HG03575 (cell line): ENCODE data around the gene CFAP43.

ENCODE experiments used
- ATAC-seq: cut with Tn5 transposase; IDR thresholded peaks from one replicate; pipeline ENCODE4 v1.9.1; 2021; ENCODE audit not compliant: unreplicated experiment, insufficient number of reproducible peaks, low FRiP score; ENCODE audit errors: extremely low read depth

The CFAP43 gene

DNA sequence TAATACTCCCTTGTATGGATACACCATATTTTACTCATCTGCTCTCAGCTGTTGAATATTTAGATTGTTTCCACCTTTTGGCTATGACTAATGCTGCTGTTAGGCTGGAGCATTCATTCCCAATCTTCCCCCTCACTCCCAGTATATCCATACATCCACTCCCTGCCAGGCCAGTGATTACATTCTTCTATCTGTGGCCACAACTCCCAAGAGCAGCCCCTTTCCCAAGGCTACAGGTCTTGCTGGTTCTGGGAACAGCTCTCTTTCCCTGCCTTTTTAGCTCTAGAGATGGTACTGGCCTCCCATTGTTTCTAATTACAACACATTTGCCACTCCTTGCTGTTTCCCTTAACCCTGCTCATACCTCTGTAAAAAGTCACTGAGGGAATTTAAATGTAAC is 82.0 kb downstream of the CFAP43 start:
- no peak for ATAC-seq

DNA sequence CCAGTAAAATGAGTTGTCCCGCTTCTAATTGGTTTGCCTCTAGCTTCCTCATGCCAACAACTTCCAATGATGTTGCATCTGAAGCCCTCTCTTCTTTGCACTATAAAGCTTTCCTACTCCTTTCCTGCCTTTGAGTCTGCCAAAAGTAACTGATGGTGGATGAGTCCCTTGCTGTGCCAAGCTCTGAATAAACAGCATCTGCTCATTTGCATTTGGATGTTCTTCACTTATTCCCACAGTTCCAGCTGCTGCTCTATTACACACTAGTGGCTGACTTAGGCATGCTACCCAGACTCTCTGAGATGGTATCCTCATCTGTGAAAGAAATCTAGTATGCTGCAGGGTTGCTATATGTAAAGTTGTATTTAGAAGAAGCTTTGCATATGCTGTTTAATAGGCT is 85.3 kb downstream of the CFAP43 start:
- no peak for ATAC-seq

GRCh38 chr10:104144931-104145330 is 87.2 kb downstream of the CFAP43 start:
- ATAC-seq = no peak

DNA sequence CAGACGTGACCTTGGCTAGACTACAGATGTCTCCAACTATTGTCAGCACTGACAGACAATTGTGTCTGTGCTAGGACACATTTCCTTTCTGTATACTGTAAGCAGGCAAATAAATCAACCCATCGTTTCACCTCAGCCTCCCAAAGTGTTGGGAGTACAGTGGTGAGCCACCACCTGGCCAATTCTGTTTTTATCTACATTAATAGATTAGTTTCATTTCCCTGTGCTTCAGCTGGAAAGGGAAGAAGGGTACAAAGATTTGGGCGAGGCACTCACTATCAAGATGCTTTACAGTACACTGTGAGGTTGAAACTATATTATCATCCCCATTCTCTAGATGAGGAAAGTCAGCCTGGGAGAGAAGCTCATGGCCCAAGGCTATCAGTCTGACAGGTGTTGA is 88.3 kb downstream of the CFAP43 start:
- no peak for ATAC-seq

- ATAC-seq = no peak
These were observed 90.1 kb downstream of the CFAP43 start for GRCh38 chr10:104142081-104142480.

DNA sequence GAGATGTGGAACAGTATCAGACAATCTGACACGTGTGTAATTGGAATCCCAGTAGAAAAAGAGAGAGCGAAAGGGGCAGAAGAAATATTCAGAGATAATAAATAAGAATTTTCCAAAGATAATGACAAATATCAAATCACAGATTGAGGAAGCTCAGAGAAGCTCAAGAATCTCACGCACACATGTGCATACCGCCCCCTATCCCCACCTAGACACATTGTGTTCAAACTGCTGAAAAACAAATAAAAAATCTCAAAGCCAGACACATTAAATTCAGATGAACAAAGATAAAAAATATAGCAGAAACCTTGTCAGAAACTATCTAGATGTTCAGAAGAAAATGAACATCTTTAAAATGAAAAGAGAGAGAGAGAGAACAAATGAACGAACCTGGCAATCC is 92.9 kb downstream of the CFAP43 start:
- ATAC-seq = no peak

GRCh38 chr10:104138131-104138530 is 94.0 kb downstream of the CFAP43 start:
- ATAC-seq = no peak

GRCh38 chr10:104130041-104130440 is 102.1 kb downstream of the CFAP43 start:
- no peak for ATAC-seq

- ATAC-seq = no peak
These were observed 104.0 kb downstream of the CFAP43 start for GRCh38 chr10:104128214-104128613.

DNA sequence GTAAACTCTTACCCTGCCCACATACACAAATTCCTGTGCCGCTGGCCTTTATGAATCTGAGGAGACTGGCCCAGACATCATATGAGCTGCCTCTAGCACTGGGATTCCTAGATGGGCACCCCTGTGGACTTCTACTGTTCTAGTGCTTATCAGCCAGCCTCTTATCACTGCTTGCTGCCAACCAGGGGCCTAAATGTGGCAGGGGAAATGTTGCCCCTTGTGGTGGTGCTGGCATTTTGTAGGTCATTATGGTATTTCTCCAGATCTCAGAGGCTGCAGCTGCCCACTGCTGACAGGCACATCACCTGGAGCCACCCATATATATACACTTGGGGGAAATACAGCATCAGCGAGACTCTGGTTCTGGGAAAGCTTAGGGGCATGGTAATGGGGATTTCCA is 104.8 kb downstream of the CFAP43 start:
- no peak for ATAC-seq

DNA sequence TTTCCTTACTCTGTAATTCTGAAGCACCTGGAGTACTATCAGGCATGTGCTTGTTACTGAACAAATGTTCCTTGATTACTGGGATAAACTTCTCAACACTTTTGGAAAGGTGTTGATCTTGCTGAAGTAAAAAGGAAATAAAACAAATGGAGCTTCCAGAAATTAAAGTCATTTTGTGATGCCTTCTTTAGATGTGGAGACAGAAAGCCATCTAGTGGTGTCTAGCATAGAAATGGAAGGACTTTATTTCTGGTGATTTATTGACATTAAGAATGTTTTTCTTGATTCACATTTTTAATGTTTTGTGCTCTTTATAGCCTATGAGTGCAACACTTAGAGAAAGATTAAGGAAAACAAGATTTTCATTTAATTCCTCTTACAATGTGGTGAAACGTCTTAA is 108.8 kb downstream of the CFAP43 start:
- no peak for ATAC-seq

DNA sequence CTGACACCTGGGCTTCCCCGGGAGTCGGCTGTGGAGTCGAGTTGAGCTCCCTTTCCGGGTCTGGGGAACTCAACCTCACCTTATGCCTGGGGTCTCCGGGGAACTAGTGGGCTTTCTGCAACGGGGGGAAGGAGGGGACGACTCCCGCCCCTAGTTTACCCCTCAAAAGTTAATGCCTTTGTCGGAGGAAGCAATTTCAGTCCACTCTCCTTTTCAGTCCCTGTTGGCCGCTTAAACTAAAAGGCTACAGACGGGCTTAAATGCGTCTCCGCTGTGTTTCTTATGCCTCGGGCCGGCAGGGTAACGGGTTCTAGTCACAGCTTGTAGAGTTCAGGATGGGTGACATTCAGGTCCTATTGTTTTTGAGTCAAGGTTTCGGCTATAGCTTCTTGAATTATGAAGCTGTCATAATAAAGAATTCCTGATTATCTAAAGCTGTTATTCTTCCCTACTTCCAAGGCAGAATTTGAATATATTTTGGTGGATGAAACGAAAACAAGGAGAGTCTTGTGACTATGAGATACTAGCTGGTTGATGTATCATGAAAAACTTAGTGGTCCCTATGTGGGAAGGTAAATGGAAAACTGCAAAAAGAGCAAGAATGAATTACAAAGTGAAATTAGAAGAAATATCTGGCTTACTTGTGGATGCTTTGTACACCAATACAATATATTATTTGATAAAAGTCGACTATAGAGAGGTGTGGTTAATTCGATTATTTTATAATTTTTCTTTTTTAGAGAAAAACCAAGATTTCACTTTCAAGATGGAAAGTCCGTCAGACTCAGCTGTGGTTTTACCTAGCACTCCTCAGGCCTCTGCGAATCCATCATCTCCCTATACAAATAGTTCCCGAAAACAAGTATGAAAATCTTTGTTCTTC is 109.7 kb downstream of the CFAP43 start:
- ATAC-seq = no peak

DNA sequence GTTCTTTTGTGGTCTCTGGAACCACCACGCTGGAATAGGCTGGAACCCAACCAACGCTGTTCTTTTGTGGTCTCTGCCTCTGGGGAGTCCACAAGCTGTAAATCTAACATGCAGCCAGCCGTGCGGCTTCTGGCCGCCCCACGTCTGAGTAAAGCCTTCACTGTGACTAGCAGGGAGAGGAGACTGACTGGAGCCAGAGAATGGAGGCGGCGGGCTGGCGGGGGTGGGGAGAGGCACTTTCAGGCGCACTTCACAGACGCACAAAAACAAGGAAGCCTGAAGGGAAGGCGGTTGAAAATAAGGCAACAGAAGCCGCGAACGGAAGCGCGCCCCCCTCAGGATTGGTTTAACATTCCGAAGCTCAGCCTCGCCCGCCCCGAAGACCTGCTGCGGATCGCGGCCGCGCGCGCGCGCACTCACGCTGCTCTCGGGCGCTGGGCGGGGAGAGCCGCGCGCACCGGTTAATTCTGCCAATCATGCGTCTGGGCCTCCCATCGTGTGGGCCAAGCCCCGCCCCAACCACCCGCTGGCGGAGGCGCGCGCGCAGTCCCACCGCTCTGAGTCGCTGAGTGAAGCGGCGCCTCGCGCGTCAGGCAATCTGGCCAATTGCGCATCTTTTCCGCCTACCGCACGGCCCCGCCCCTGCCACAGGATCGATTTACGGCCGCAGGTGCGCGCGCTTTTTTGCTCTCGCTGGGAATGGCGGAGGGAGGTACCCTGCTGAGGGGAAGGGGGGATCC is 110.5 kb downstream of the CFAP43 start, which contains the start of gene SFR1:
TSS of gene SFR1 (plus strand) at position 687 of the 740 bp plus-strand sequence. CDS start at position 700, 13 bp downstream.
- peak; percentile 44 for ATAC-seq

DNA sequence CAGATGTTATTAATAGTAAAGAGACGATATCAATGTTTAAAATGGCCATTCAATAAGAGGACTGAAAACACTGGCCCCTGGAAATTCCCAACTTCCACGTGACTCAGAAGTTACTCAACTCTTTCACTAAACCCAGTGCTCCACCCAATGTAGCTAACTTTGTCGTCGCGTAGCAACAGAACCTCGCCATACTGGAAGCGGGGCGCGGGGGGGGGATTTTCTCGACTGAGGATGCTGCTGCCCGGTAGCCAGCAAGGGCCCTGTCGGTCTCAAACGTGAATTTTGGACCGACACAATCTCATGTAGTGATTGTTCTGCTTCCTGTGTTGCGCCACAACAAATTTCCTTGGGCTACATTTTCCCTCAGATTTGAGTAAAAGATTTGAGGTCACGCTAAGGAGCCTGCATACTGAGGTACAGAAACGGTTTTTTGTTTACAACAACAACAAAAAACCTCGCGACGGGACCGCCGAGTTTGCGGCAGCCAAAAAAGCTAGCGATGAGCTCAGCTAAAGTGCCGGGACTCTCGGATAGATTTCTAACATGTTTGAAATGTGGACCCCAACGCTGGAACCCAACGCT is 111.2 kb downstream of the CFAP43 start:
- no peak for ATAC-seq

DNA sequence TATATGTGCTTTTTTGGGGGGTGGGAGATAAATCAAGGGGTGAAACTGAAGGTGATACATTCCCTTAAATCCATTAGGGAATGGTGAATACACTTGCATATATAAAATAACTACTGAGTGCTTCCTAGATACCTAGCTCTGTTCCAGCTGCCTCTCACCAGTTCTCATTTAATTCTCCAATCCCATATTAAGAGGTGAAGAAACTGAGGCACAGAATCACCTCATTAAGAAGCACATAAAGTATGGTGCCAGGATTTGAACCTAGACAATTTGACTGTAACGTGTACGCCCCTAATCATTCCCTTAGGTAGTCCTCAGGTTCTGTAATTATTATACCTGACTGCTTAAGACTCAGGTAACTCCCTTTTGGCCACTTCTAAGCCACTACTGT is 111.7 kb downstream of the CFAP43 start:
- no peak for ATAC-seq

- no peak for ATAC-seq
These were observed 112.2 kb downstream of the CFAP43 start for GRCh38 chr10:104119996-104120395.

GRCh38 chr10:104117839-104118323 is 114.3 kb downstream of the CFAP43 start:
- ATAC-seq = no peak

DNA sequence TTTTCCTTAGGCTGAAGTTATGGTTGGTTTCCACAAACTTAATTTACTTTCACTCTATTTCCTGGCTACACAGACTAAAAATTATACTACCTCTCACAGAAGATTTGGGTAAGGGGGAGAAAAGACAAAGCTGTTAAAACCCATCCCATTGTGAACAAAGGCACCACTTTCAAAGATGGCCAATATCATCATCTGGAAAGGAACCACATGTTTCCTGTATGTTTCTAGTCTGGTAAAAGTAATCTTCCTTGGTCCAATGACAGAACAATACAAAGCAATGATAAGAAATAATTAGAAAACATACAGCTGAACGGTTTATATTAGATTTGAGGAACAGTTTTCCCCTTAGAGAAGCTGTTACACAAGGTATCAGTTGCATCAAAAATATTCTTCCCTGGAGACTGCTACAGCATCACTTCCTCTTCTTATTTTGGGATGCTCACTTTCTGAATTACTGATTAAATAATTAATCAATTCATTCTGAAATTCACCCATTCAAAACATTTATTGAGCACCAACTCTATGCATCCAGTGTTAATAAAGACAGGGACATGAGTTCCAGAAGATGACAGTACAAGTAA is 118.7 kb downstream of the CFAP43 start:
- ATAC-seq = no peak

- no peak for ATAC-seq
These were observed 122.1 kb downstream of the CFAP43 start for GRCh38 chr10:104109908-104110662.
